Stimulated activated CD4-positive, alpha-beta T cell treated with anti-CD3 and anti-CD28 coated beads, TNF-alpha, amount 100 ng/mL, for 4 hours (primary cell): ENCODE measurements around the gene C2orf81.
A peak's percentile ranks its signal among the peaks of the same experiment; 100 is the strongest.
"Not testable (repeated sequence)": the region's sequence is repeated elsewhere in the genome, so short reads cannot be mapped to it uniquely, and the experiment has no call there.

Experiments
- DNase-seq, 3 experiments: peaks; one replicate each; pipeline ENCODE4 v3.0.0-alpha.2; 2020; ENCODE audit warnings: low read depth in 3 of 3

Gene C2orf81

DNA sequence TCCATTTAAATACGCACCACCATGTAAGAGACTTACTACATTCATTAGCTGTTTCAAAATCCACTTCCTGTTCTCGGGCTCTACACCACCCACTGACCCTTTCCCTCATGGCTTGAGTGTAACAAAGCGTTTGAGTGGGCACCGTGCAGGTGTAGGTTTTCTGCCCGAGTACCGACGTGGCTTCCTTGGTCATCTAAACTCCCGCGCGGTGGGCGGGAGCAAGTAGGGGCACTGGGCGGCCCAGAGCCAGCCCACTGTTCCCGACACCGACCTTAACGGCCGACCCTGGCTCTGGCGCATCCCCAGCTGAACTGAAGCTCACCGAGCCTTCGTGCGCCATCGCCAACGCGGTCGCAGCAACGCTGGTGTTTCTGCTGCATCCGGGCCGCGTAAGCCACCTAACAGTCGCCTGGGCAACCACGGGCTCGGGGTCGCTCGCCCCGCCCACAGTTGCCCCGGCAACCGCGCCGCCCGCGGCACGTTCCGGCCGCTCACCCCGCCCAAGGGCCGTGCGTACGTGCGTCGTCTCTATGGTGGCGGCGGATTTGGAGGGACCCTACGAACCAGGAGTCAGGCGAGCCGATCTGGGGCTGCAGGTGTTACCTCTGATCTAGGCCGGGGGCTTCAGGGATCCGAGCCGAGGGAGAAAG, at the start of gene C2orf81, which contains the start of gene WDR54:
TSS of gene C2orf81 (minus strand) at position 399 of the 650 bp plus-strand sequence. CDS start at position 340, 59 bp downstream.
TSS of gene WDR54 (plus strand) at position 510 of the 650 bp plus-strand sequence. CDS start 424 bp downstream, outside the sequence.
- DNase-seq: peak; percentile 86 to 88 (median 86)

DNA sequence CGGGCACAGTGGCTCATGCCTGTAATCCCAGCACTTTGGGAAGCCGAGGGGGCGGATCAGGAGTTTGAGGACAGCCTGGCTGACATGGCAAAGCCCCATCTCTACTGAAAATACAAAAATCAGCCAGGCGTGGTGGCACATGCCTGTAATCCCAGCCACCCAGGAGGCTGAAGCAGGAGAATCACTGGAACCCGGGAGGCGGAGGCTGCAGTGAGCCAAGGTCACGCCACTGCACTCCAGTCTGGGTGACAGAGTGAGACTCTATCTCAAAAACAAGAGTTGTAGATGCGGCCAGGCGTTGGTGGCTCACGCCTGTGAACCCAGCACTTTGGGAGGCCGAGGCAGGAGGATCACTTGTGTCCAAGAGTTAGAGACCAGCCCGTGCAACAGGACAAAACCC, 49.3 kb upstream of the C2orf81 start:
- not testable (repeated sequence) for DNase-seq

DNA sequence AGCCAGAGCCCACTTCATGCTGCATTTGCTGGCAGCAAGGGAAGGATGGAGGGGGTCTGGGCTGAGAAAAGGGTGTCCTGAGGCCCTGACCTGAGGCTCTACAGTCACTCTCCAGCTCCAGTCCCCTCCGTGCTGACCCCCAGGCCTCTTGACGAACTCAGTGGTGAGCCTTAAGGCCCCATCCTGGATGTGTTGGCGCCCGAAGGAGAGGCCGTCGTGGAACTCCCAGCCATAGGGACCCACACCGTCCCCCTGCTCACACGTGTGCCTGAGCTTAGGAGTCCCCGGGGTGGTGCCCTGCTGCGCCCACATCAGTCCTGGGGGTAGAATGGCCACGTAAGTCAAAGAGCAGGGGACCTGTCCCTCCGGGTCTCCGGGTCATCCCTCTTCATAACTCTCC, 43.0 kb upstream of the C2orf81 start:
- DNase-seq: no peak

DNA sequence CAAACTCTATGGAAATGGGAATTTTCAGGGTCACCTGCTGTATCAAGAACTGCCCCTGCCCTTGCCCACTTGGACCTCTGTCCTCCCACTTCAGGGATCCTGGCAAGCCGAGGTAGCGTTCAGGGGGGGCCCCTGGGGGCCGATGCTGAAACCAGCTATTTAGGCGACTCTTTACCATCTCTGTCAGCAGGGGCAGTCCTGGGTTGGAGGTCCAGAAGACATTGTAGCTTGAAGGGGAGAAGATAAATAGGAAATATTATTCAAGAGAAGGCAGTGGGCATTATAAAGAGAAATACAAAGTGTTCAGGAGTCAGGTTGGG, 41.3 kb upstream of the C2orf81 start:
- no peak for DNase-seq

DNA sequence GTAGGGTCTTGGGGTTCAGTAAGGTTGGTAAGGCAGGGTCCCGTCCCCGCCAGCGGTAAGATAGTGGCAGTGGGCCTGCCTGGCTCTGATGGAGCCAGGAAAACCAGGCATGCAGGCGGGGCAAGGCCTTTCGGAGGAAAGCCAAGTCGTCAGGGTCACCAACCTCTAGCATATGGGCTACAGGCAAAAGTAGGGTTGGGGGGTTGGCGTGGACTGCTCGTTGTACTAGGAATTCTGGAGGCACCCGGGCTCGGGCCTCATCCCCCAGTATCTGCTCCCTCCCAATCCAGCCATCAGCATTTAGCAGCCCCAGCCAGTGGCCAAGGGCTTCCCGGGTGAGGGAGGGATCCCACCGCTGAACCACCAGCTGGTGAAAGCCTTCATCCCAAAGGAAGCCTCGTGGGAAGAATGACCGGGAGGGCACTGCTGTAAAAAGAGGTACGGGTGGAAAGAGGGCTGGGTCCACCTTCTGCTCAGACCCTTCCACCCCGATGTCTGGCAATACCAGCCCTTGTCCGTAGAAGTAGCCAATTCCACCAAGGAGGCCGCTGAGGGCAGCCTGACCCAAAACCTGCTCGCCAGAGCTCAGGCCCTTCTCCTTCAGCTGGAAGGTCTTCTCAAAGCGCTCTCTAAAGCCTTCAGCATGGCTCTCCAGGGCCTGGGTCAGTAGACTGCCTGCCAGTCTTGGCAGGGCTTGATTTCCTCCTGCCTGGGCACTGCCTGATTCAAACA, 40.8 kb upstream of the C2orf81 start:
- DNase-seq: no peak

DNA sequence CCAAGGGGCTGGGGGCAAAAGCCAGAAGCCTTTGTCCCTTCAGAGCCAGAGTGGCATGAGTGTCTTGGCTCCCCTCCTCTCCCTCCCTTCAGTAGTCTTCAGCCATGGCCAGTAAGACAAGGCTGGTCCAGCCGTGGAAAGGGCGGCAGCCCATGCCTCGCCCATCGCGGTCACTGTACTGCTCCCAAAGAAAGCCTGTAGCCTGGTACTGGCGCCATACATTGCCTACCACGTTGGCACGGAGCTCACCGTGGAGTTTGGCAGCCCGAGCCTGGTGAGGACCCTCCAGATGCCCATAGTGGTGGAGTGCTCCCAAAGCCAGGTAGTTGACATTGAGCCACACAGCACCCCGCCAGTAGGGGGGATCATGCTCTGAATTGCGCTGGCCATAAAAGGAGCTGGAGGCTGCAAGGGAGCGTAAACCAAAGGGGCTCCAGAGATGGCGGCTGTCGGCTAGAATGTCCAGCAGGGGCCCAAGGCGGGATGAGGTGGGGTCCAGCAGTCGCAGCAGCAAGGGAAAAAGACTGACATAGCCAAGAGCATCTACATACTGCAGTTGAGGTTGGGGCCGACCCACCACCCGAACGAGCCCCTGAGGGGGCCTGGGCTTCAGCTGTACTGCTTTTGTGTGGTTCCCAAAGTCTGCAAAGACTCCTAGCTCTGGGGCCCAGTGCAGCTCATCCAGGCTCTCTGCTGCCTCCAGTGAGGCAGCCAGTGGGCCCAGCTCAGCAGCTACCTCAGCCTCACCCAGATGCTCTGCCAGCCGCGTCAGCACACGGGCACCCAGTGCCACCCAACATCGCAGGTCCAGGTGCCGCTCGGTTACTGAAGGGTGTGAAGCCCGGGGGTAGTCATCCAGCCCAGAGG, 40.0 kb upstream of the C2orf81 start:
- no peak for DNase-seq

DNA sequence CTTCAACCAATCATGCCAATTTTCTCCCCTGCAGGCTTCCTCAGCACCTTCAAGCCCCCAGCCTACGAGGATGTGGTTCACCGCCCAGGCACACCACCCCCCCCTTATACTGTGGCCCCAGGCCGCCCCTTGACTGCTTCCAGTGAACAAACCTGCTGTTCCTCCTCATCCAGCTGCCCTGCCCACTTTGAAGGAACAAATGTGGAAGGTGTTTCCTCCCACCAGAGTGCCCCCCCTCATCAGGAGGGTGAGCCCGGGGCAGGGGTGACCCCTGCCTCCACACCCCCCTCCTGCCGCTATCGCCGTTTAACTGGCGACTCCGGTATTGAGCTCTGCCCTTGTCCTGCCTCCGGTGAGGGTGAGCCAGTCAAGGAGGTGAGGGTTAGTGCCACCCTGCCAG, 38.8 kb upstream of the C2orf81 start:
- DNase-seq: not testable (repeated sequence)

DNA sequence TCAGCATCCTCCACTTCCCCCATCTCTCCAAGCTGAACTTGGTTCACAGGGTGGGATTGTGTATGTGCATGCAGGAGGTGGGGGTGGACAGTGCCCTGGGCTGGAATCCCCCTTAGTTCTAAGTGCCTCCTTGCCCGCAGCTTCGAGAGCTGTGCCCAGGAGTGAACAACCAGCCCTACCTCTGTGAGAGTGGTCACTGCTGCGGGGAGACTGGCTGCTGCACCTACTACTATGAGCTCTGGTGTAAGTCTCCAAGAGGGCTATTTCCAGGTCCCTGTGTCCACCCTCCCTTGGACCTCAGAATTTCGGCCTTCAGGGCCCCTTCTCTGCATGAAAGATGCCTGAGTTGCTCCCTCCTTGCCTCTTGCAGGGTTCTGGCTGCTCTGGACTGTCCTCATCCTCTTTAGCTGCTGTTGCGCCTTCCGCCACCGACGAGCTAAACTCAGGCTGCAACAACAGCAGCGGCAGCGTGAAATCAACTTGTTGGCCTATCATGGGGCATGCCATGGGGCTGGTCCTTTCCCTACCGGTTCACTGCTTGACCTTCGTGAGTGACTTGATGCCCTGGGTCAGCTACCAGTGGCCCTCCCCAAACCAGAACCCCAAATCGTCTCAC, 38.2 kb upstream of the C2orf81 start:
- DNase-seq: not testable (repeated sequence)

DNA sequence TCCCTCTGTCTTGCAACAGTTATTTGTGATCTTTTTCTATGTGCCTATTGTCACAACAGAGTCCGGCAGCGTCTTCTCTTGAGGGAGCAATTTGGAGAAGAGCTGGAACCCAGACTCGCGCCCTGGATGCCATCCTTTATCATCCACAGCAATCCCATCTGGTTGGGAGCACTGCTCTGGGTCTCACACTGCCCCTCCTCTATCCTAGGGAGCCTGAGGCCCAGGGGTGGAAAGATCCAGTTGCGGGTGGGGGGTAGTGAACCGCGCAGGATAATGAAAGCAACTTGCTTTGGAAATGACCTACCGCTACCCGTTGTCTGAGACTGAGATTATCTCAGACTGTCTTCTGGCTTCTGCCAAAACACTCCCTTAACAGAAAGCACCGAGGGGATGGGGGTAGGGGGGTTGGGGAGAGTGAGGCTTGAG, 37.5 kb upstream of the C2orf81 start:
- DNase-seq: no peak

DNA sequence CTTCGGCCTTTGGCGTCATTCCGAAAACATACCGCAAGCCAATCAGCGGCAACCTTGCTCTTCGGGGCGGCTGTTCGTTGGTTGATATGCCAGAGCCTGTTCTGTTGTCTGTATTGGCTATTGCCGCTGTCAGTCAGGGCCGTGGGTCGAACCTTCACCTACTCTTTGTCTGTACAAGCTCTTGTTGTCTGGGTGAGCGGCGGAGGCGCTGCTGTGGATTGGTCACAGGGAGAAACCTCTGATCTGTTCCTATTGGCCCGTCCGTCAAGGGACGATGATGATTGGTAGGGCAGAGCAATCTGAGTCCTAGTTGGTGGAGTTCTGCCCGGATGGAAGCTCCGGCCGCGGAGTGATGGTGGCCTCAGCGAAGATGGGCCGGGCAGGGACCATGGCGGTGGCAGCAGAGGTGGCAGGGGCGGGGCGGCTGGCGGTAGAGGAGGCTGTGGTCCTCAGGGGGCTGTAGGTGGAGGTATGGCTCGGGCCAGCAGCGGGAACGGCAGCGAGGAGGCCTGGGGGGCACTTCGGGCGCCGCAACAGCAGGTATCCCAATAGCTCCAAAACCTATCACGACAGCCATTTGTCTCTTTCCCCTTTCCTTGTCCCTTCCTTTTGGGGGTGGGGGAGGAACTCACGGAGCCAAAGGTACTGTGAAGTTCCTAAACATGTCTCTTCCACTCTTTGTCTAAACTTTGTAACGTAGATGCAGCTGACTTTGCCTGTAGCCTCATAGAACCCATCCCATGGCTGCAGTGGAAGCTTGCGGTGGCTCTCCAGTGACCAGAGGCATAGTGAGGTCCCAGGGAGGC, 36.9 kb upstream of the C2orf81 start, which contains the start of gene WBP1:
TSS of gene WBP1 (plus strand) at position 307 of the 806 bp plus-strand sequence. CDS start at position 472, 165 bp downstream.
- DNase-seq: peak; percentile 88 to 98 (median 98)

DNA sequence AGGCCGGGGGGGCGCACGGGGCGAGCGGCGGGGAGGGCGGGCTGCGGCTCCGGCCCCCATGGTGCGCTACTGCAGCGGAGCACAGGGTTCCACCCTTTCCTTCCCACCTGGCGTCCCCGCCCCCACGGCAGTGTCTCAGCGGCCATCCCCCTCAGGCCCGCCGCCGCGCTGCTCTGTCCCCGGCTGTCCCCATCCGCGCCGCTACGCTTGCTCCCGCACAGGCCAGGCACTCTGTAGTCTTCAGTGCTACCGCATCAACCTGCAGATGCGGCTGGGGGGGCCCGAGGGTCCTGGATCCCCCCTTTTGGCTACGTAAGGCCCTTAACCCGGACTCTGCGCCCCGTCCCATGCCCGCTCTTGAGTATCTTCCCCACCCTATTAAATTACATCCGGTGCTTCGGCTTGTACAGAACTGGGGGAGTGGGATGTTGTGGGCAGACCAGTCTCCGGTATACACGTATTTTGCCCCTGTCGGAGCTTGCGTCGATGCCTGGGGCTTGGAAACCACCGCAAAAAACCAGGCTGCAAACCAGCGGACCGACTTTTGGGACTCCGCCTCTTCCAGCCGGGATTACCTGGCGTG, 36.2 kb upstream of the C2orf81 start:
- peak; percentile 67 to 75 (median 74) for DNase-seq

DNA sequence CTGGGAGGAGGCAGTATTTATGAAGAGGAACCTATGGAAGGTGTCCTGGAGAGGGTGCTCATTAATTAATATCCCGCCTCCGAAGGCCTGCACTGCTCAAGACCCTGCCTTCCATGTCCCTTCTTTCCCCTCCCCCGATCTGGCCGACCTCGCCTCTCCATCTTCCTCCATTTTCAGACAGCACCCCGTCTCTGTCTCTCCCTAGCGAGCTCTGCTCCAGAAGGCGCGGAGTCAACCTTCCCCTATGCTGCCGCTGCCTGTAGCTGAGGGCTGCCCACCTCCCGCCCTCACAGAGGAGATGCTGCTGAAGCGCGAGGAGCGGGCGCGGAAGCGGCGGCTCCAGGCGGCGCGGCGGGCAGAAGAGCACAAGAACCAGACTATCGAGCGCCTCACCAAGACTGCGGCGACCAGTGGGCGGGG, 35.7 kb upstream of the C2orf81 start:
- DNase-seq: no peak

DNA sequence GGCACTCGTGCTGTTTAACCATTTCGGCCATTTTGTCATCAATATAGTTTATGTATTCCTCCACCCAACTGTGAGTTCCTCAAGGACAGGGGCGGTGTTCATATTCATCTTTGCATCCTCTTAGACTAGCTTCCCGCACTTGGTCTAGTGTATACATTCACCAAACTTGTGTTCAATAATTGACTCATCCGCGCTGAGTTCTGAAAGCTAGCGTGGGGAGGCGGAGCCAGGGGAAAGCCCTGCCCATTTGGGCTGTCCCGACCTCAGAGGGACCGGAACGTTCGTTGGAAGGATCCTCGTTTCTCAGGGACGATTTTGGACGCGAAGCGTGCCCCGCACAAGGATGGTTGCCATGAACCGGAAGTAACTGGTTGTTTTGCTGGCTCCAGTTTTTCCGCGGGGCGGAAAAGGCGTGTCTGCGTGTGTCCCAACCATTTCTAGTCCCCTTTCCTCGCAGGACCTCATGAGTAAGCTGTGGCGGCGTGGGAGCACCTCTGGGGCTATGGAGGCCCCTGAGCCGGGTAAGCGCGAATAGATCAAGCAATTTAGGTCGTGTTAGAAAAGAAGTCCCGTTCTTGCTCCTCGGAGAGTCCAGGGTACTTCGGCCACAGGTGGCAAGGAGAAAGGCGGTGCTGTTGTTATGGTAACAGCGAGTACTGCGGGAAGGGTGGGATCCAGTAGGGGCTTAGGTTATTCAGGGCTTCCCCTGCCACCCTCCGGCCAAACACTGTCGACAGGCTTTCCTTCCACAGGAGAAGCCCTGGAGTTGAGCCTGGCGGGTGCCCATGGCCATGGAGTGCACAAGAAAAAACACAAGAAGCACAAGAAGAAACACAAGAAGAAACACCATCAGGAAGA, 33.5 kb upstream of the C2orf81 start, which contains the start of gene INO80B:
TSS of gene INO80B (plus strand) at position 434 of the 858 bp plus-strand sequence. CDS start at position 464, 30 bp downstream.
- DNase-seq: peak; percentile 88 to 97 (median 97)

DNA sequence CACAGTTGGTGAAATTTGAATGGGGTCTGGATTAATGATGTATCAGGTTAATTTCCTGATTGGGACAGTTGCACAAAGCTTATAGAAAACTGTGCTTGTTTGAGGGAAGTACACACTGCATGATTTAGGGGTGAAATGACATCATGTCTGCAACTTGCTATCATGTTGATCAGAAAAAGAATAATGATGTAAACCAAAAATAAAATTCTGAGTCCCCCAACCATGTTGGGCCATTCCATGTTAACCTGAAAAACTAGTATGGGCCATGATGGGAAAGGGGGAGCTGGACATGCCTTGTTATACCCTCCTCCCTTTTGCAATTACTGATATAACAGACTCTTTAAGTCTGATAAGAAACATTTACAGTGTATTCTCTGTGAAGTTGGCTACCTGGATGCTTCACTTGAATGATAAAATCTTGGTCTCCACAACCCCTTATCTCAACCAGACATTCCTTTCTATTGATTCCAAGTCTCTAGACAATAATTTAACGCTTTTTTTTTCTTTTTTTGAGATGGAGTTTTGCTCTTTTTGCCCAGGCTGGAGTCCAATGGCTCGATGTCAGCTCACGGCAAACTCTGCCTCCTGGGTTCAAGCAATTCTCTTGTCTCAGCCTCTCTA, 29.3 kb upstream of the C2orf81 start:
- DNase-seq: no peak

DNA sequence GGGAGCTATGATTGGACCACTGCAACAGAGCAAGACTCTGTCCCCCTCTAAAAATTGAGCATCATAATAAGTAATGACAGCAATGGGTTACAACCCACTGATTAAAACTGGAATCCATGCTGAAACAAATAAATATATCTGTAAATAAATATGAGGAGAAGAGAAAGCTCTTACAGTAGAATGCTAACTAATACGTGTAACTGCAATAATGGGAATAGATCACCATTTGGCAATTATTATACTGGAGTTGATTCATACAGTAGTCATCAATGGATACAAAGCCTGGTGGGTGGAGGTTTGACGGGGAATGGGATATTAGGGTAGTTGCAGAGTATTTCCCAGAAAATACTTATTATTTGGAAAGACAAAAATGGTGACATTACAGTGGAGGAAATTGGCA, 27.4 kb upstream of the C2orf81 start:
- no peak for DNase-seq

DNA sequence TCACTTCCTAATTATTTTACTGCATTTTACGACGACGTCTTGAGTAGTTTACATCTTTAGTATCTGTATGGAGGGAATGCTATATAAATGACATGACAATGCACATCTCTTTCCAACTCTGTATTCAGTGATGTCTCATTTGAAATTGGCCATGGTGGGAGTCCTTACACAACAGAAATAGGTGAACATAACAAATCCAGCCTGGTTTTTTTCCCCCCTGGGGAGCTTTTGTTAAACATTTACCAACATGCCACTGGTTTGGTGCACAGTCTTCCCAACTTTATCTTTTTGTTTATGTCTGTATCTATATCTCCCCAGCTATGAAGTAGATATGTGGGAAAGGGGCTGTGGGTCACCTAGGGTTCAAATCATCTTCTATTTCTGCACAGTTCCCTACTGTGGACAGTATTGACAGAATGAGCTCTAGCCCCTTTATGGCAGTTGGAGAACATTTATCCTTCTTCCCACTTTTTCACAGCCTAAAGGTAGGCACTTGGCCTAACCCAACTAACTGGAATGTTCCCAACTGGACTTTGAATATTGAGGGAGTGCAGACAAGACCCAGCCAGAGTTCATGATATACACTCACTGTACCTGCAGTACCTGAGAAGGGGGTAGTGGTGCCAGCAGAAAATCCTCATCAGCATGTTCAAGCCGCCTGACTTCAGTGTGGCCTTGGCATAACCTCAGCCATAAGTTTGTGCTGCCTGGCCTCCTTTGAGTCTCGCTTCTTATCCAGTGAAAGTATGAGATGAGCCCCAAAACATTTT, 26.0 kb upstream of the C2orf81 start:
- DNase-seq: no peak

DNA sequence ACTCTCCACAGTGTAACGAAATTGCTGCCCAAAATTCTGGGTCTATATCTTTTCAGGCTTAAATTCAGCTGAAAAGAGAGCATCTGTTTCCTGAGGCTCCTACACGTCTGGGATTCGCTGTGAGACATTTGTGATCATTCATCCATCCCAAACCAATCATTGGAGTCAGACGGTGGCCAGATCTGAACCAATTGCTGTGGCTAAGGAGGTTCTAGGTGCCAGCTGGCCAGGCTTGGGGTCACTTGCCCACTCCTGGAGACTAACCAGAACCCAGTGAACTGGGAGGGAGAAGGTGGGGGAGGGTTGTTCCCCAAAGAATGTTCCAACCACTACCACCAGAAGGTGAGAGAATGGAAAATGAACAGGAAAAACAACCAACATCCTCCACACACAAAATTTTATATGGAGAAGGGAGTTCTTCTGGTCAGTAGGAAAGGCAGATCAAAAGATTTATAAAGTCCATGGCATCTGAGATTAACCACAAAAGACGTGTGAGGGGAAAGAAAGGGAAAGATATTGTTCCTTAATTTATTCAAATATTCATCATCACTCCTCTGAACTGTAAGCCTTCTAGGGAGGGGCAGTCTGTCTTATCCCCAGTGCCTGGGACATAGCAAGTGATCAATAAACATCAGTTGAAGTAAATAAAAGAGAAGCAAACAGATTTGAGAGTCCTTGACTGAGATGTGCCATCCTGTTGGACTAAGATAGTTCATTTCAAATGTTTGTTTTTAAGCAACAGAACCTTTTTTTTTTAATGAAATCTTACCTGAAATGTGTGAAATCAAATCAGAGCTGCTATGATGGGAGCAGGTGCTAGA, 23.3 kb upstream of the C2orf81 start:
- no peak for DNase-seq
